ENCODE measurements around the gene BEND3.

DNA sequence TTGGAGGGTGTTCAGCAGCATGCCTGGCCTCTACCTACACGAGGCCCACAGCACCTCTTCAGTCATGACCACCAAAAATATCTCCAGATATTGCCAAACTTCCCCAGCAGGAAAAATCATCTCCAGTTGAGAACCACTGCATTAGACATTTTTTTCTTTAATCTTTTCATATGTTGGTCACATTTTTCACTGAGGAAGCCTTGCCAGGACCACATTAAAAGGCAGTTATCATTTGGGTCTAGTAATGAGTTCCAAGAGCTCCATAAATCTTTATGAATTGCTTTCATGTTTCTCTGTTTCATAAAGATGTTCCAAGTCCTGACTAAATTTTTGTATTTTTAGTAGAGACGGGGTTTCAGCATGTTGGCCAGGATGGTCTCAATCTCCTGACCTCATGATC, 58.5 kb downstream of the BEND3 start:
- TF ChIP-seq, protein P1, sequence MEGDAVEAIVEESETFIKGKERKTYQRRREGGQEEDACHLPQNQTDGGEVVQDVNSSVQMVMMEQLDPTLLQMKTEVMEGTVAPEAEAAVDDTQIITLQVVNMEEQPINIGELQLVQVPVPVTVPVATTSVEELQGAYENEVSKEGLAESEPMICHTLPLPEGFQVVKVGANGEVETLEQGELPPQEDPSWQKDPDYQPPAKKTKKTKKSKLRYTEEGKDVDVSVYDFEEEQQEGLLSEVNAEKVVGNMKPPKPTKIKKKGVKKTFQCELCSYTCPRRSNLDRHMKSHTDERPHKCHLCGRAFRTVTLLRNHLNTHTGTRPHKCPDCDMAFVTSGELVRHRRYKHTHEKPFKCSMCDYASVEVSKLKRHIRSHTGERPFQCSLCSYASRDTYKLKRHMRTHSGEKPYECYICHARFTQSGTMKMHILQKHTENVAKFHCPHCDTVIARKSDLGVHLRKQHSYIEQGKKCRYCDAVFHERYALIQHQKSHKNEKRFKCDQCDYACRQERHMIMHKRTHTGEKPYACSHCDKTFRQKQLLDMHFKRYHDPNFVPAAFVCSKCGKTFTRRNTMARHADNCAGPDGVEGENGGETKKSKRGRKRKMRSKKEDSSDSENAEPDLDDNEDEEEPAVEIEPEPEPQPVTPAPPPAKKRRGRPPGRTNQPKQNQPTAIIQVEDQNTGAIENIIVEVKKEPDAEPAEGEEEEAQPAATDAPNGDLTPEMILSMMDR (conservative IDR thresholded peaks at IDR 0.05; ENCODE audit: low read depth in 2 of 2), result no peak
- TF ChIP-seq EZH2 (IDR thresholded peaks at IDR 0.05; ENCODE audit: low read depth, unreplicated experiment) (no peak), STAT1 (IDR thresholded peaks at IDR 0.05; ENCODE audit: unreplicated experiment) (no peak), REST (IDR thresholded peaks at IDR 0.05; ENCODE audit: unreplicated experiment) (no peak), POLR2AphosphoS5 (IDR thresholded peaks at IDR 0.05; ENCODE audit: low read depth) (no peak)

Measured in GM23338 (cell line).